HG03159 (cell line): ENCODE results near the gene RAN.
A peak's percentile ranks its signal among the peaks of the same experiment; 100 is the strongest.
"Not testable (repeated sequence)": the region's sequence is repeated elsewhere in the genome, so short reads cannot be mapped to it uniquely, and the experiment has no call there.

Source experiments
- ATAC-seq: cut with Tn5 transposase; IDR thresholded peaks from one replicate; pipeline ENCODE4 v1.9.1; 2021; ENCODE audit warnings: mild to moderate bottlenecking, moderate library complexity; ENCODE audit not compliant: unreplicated experiment

RAN gene

DNA sequence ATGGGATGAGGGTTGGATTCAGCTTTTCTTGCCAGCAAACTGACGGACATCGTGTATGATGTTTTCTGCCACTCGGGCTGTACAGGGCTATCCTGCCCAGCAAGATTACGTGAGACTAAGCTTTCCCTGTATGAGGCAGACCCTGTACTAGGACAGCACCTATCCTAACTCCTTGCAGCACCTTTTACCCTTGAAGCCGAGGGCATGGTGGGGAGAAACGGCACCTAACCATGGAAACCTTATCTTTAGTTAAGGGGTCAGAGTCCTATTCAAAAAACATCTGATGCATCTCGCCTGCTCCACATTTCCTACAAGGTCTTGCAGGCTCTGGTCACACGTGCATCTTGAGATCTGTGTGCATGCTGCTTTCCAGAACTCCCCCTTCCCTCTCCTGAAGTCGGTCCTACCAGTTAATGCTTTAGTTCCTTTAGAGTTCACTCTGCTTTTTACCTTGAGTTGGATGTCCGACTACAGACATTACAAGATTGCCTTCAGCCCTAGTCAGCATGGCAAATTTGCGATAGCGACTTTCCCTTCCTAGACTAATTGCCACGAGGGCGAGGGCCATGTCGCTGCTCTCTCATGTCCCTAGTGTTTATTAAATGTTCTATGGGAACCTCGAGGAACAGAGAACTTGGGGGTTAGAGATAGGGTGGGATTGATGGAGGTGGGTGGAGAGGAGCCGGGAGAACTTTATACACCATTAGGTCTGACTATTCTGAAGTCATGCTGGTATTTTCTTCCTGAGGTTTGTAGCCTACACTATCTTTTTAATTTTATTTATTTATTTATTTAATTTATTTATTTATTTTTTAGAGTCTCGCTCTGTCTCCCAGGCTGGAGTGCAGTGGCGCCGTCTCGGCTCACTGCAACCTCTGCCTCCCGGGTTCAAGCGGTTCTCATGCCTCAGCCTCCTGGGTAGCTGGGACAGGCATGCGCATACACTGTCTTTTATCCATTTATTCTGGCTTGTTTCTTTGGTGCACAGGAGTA lies 6.6 kb downstream of the RAN start:
- no peak for ATAC-seq

DNA sequence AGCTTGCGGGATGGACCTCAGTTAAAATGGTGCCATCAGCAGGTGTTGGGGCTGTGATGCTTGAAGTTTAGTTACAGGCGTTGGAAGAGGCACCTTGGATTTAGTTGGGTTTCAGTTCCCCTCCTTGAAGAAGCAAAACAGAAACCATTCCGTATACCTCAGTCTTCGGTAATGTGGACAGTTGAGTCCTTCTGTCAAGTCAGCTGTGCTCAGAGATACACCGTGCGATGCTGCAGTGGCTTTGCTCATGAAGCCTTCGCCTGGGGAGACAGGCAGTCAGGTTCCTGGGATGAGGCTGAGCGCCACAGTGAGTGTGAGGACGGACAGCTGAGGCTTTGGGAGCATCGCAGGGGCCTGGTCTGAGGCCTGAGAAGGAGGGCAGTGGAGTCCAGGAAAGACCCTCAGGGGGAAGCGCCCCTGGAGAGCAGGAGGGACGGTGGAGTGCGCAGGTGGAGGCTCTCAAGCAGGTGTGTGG lies 7.4 kb downstream of the RAN start:
- peak; percentile 90 for ATAC-seq

- ATAC-seq = no peak
Observed at GRCh38 chr12:130879781-130880389, 8.0 kb downstream of the RAN start.

- ATAC-seq = peak; percentile 45
Observed at GRCh38 chr12:130880411-130880885, 8.6 kb downstream of the RAN start.

DNA sequence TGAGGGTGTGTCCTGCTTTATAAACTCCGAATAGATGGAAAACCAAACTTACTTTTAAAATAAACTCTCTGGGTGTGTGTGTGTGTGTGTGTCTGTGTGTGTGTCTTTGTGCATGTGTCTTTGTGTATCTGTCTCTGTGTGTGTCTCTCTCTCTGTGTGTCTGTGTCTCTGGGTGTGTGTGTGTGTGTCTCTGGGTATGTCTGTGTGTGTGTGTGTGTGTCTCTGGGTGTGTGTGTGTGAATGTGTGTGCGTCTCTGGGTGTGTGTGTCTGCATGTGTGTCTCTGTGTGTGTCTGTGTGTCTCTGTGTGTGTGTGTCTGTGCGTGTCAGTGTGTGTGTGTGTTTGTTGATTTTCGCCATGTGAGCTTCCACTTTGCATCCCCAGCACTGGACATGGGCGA lies 9.2 kb downstream of the RAN start:
- no peak for ATAC-seq

DNA sequence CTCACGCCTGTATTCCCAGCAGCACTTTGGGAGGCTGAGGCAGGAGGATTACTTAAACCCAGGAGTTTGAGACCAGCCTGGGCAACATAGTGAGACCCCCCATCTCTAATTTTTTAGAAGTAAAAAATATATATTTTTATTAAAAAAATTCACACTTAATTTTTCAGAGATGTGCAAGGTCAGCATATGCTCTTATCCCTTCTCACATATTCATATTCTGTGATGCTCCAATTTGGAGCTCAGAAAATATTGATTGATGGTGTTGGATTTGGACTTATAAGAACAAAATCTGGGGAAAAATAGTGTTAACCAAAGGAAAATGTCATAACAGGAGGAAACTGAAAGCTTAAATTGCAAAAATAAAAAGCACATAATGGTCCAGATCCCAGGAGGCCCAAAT lies 9.7 kb downstream of the RAN start:
- no peak for ATAC-seq

DNA sequence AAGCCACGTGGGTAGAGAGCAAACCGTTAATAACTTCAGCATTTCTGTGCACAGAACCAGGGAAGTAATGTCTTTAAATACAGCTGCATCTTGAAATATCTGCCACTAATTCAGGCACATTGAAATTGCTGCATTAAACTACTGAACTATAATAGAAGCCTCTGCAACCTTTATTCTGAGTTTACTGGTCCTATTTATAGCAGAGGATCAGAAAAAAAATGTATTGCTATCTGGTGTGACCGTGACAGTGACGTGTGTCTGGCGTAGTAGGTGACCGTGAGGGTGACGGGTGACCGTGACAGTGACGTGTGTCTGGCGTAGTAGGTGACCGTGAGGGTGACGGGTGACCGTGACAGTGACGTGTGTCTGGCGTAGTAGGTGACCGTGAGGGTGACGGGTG lies 15.3 kb downstream of the RAN start:
- not testable (repeated sequence) for ATAC-seq

GRCh38 chr12:130904064-130904463 lies 32.2 kb downstream of the RAN start:
- ATAC-seq = no peak

GRCh38 chr12:130904936-130905455 lies 33.1 kb downstream of the RAN start:
- not testable (repeated sequence) for ATAC-seq

GRCh38 chr12:130909111-130909510 lies 37.2 kb downstream of the RAN start:
- ATAC-seq = no peak

- ATAC-seq = no peak
Observed at GRCh38 chr12:130911193-130911592, 39.3 kb downstream of the RAN start.

DNA sequence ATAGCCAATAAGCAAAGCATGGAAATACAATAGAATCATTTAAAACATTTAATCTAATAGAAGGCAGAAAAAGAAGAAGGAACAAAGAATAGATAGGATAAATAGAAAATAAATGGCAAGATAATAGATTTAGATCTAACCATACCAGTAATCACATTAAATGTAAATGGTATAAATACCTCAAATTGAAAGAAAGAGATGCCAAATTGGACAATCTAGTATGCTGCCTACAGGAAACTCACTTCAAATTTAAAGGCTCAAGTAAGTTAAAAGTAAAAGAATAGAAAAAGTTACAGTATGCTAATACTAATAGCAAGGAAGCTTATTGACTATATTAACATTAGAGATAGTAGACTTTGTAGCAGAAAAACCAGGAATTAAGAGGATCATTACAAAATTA lies 40.1 kb downstream of the RAN start:
- no peak for ATAC-seq

- ATAC-seq = no peak
Observed at GRCh38 chr12:130916241-130916911, 44.5 kb downstream of the RAN start.

DNA sequence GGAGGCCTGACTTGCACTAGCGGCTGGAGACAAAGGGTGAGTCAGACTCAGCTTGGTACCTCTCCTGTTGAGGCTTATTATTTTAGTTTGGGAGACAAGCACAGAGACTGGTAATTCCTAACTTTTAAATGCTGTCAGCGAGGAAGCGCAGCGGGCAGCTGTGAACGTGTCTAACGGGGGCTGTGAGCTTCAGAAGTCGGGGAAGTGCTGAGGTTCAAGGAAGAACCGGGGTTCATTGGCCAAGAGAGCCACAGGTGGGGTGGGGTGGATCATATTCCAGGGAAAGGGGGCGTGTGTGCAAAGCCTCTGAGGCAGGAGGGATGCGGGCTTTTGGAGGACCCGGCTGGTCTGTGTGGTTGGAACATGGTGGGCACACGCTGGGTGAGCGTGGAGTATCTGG lies 45.7 kb downstream of the RAN start:
- no peak for ATAC-seq

GRCh38 chr12:130919086-130919485 lies 47.2 kb downstream of the RAN start:
- no peak for ATAC-seq

DNA sequence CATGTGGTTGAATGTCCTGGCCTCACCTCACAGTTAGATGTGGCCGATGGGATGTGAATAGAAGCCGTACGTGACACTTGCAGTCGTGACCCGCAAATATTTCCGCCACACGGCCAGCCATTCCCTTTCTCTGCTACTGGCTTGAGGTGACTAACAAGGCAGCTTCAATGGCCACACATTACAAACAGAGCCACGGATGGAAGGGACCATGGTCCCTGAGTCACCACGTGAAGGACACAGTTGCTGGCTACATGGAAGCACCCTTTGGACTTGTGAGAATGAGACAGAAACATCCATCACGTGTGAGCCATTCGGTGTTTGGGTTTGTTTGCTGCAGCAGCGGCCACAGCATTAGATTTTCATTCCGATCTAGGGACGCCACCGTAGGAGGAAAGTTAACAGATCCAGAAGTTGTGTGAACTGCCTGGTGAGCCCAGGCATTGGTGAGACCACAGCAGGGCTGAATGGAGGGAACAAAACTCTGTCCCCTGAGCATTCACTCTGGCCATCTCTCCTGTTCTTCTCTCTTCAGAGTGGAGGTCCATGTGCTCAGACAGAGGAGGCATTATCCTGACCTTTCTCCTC lies 48.3 kb downstream of the RAN start:
- ATAC-seq = no peak

- ATAC-seq = no peak
Observed at GRCh38 chr12:130920723-130921381, 49.0 kb downstream of the RAN start.

DNA sequence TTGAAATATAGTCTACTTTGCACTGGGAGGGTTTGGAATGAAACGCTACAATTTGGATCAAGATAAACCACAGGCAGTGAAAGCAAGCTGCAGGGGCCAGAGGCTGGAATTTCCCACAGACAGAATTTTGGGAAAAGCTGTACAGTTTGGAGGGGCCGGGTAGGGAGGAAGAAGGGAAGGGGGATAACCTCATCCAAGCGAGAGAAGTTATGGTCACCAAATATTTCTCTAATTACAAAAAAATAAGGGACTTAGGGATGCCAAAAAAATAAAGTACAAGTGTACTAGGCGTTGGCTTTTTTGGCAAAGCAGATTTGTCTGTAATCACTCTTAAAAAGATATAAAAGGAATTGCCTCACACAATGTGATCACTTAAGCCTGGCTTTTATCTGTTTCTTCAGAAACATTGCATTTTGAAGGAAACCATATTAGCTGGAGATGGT lies 50.7 kb downstream of the RAN start:
- ATAC-seq = no peak

GRCh38 chr12:130924966-130925665 lies 53.2 kb downstream of the RAN start:
- ATAC-seq = no peak

DNA sequence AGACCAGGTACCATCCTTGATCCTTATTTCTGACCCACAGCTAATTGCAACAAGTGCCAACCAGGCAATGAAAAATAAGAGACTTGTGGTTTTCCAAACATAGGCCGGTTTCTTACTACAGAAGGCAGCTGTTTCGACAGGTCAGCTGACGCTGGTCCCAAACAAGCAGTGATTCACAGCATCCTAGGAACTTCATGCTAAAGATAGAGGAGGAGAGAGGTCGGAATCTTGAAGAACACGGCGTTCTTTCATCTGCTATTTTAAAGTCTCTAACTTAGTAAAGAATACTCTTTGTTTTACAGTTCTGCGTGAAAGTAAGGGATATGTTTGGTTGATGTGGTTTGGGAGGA lies 53.8 kb downstream of the RAN start:
- no peak for ATAC-seq
